IMR-90 (cell line): ENCODE measurements around the gene TPPP. TPM values are rescaled to one million over a fixed set of nuclear protein-coding genes. Genes with fewer than 3 reads are reported as not detected.
"Not testable (repeated sequence)": the region's sequence is repeated elsewhere in the genome, so short reads cannot be mapped to it uniquely, and the experiment has no call there.

Source experiments
- ATAC-seq: fragments of 200-7000 bp; cut with Tn5 transposase; 2 replicates; pipeline ENCODE4 v1.9.1; 2020; ENCODE audit warnings: low read depth, mild to moderate bottlenecking, moderate library complexity
- BruUV-seq: library from RNA; stranded (reverse); fragments of 400-500 nt; replicated peaks from 2 replicates; lab custom pipeline; 2021; lab: Mats Ljungman, UMichigan
- CTCF ChIA-PET: fragments of 300-600 bp; formaldehyde crosslinking; extraction: SDS; loops from one replicate; lab custom pipeline; 2021; ENCODE audit warnings: antibody characterized with exemption; lab: Yijun Ruan, JAX
- POLR2A ChIA-PET: fragments of 300-600 bp; sonication (Branson Sonifier 250); formaldehyde crosslinking; loops from one replicate; lab custom pipeline; 2022; ENCODE audit warnings: antibody characterized with exemption; ENCODE audit not compliant: unreplicated experiment; lab: Charles Lee
- DNase-seq: peaks from one replicate; pipeline ENCODE4 v3.0.0; 2013
- H2AFZ ChIP-seq: replicated peaks from 2 replicates; pipeline ENCODE3; 2013; ENCODE audit warnings: low read length, mild to moderate bottlenecking; ENCODE audit not compliant: poor library complexity
- H2AK5ac ChIP-seq: 2 replicates; pipeline ENCODE4 v1.6.1; 2013; ENCODE audit warnings: low read depth, low read length, inconsistent platforms
- H2AK9ac ChIP-seq: replicated peaks from 2 replicates; pipeline ENCODE3; 2013; ENCODE audit warnings: mild to moderate bottlenecking, low read depth, low read length, moderate library complexity; ENCODE audit not compliant: poor library complexity
- H2BK120ac ChIP-seq: 2 replicates; pipeline ENCODE4 v1.6.1; 2013; ENCODE audit warnings: low read depth, low read length, inconsistent platforms
- H2BK15ac ChIP-seq: 3 replicates; pipeline ENCODE4 v1.6.1; 2013; ENCODE audit warnings: low read depth, low read length, inconsistent platforms
- H2BK20ac ChIP-seq: 2 replicates; pipeline ENCODE4 v1.6.1; 2013; ENCODE audit warnings: low read depth, mild to moderate bottlenecking, inconsistent platforms, low read length, moderate library complexity
- H2BK5ac ChIP-seq: 2 replicates; pipeline ENCODE4 v1.6.1; 2013; ENCODE audit warnings: mild to moderate bottlenecking, low read depth, low read length, inconsistent platforms; ENCODE audit not compliant: poor library complexity, severe bottlenecking
- H3K14ac ChIP-seq: replicated peaks from 2 replicates; pipeline ENCODE4 v1.6.1; 2013; ENCODE audit warnings: low read depth, low read length, inconsistent platforms
- H3K18ac ChIP-seq: 2 replicates; pipeline ENCODE4 v1.6.1; 2013; ENCODE audit warnings: low read depth, low read length, control low read depth
- H3K23ac ChIP-seq: 2 replicates; pipeline ENCODE4 v1.6.1; 2013; ENCODE audit warnings: low read depth, low read length, inconsistent platforms
- H3K27ac ChIP-seq: 2 replicates; pipeline ENCODE4 v1.5.1; 2013; ENCODE audit warnings: mild to moderate bottlenecking, control low read depth, low read length; ENCODE audit not compliant: insufficient read depth
- H3K27me3 ChIP-seq: 2 replicates; pipeline ENCODE4 v1.6.1; 2013; ENCODE audit warnings: low read length; ENCODE audit not compliant: control insufficient read depth, insufficient read depth
- H3K36me3 ChIP-seq: 2 replicates; pipeline ENCODE4 v1.6.1; 2013; ENCODE audit warnings: low read length, mixed read lengths; ENCODE audit not compliant: control insufficient read depth, insufficient read depth
- H3K4ac ChIP-seq: 2 replicates; pipeline ENCODE4 v1.6.1; 2013; ENCODE audit warnings: low read depth, low read length, inconsistent platforms
- H3K4me1 ChIP-seq: 2 replicates; pipeline ENCODE4 v1.6.1; 2013; ENCODE audit warnings: low read length, mixed read lengths; ENCODE audit not compliant: control insufficient read depth, insufficient read depth
- H3K4me2 ChIP-seq: 2 replicates; pipeline ENCODE4 v1.6.1; 2013; ENCODE audit warnings: low read depth, mild to moderate bottlenecking, control low read depth, low read length, moderate library complexity
- H3K4me3 ChIP-seq: 2 replicates; pipeline ENCODE4 v1.5.1; 2013; ENCODE audit warnings: low read depth, mild to moderate bottlenecking, control low read depth, low read length, moderate library complexity; ENCODE audit not compliant: insufficient read depth
- H3K56ac ChIP-seq: 2 replicates; pipeline ENCODE4 v1.6.1; 2013; ENCODE audit warnings: low read length, inconsistent platforms; ENCODE audit not compliant: insufficient read depth; ENCODE audit errors: extremely low read depth
- H3K79me1 ChIP-seq, 2 experiments: 2 replicates each; pipeline ENCODE4 v1.6.1; 2013; ENCODE audit warnings: low read length in 2 of 2, inconsistent platforms in 1 of 2, low read depth in 1 of 2
- H3K9ac ChIP-seq: 2 replicates; pipeline ENCODE4 v1.6.1; 2013; ENCODE audit warnings: low read depth, low read length, control low read depth
- H3K9me1 ChIP-seq: 2 replicates; pipeline ENCODE4 v1.6.1; 2013; ENCODE audit warnings: low read length, inconsistent platforms; ENCODE audit not compliant: insufficient read depth
- H3K9me3 ChIP-seq: 2 replicates; pipeline ENCODE4 v1.6.1; 2013; ENCODE audit warnings: low read length; ENCODE audit not compliant: control insufficient read depth, insufficient read depth
- H4K20me1 ChIP-seq: 2 replicates; pipeline ENCODE4 v1.6.1; 2013; ENCODE audit warnings: low read length, inconsistent platforms; ENCODE audit not compliant: insufficient read depth
- H4K5ac ChIP-seq: 2 replicates; pipeline ENCODE4 v1.6.1; 2013; ENCODE audit warnings: mild to moderate bottlenecking, low read depth, low read length, control low read depth
- H4K8ac ChIP-seq, 2 experiments: 2 replicates each; pipeline ENCODE4 v1.6.1; 2013; ENCODE audit warnings: low read depth in 2 of 2, low read length in 2 of 2, control low read depth in 1 of 2, inconsistent platforms in 1 of 2
- H4K91ac ChIP-seq: 2 replicates; pipeline ENCODE4 v1.6.1; 2013; ENCODE audit warnings: low read depth, low read length, inconsistent platforms; ENCODE audit not compliant: insufficient read depth
- NFE2L2 ChIP-seq: fragments of 150-350 bp; IDR thresholded peaks from 2 replicates; pipeline ENCODE4 v1.6.1; 2016; ENCODE audit warnings: low read depth, mild to moderate bottlenecking, low read length
- POLR2A ChIP-seq: IDR thresholded peaks from 2 replicates; pipeline ENCODE4 v1.6.1; 2012; ENCODE audit warnings: mild to moderate bottlenecking, low read depth, low read length
- WGBS, 2 experiments: methylation state at CpG; one replicate each; pipeline versions ENCODE4 v1.1.5 to v1.1.7; 2013; ENCODE audit warnings: missing lambda C conversion rate in 2 of 2; ENCODE audit not compliant: insufficient read length in 1 of 2; ENCODE audit errors: extremely low coverage in 2 of 2; 5-methylcytosine and 5-hydroxymethylcytosine counted together
- dilution Hi-C: fragments of 300-500 bp; cut with HindIII; formaldehyde crosslinking; loops from one replicate; pipeline ENCODE4 v1.14.3; 2018; ENCODE audit warnings: low sequenced_read_pairs; ENCODE audit not compliant: unreplicated experiment
- in situ Hi-C: fragments of 300-500 bp; cut with MboI; formaldehyde crosslinking; loops from 3 replicates; pipeline ENCODE4 v1.14.3; 2019; ENCODE audit warnings: low sequenced_read_pairs, inconsistent platforms, mixed read lengths
- intact Hi-C: fragments of 100-400 bp; cut with micrococcal nuclease; formaldehyde crosslinking; loops from 2 replicates; pipeline ENCODE4 v1.10.0; 2022
- polyA plus RNA-seq, 3 experiments: library from polyadenylated mRNA; depleted of rRNA; stranded (reverse); fragments of >200 nt; gene quantifications; 2 replicates each; pipeline ENCODE4 v1.2.3, GENCODE V29; 2012; ENCODE audit warnings: low replicate concordance in 1 of 3
- total RNA-seq: library from RNA; depleted of rRNA; stranded (reverse); fragments of >200 nt; gene quantifications from 2 replicates; pipeline ENCODE4 v1.2.3, GENCODE V29; 2012

TPPP gene
- total and polyA plus RNA-seq, 2 of the 4 experiments (the other 2 are of a cell fraction) = under 0.01 to 0.07 TPM

GRCh38 chr5:683551-684481 is 9.3 kb downstream of the TPPP start (continued):
- TF ChIP-seq NFE2L2 (no peak), POLR2A (no peak)

- not testable (repeated sequence) for H3K14ac ChIP-seq
Observed at GRCh38 chr5:682651-683358, 10.3 kb downstream of the TPPP start.

DNA sequence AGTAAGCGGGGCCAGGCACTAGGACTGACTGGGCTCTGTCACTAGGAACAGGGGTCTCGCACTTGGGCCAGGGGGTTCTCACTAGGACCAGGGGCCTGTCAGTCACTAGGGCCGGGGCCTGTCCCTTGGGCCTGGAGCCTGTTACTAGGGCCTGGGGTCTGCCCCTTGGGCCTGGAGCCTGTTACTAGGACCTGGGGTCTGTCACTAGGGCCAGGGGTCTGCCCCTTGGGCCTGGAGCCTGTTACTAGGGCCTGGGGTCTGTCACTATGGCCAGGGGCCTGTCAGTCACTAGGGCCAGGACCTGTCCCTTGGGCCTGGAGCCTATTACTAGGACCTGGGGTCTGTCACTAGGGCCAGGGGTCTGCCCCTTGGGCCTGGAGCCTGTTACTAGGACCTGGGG is 10.9 kb downstream of the TPPP start:
- H3K56ac ChIP-seq, H3K4me3 ChIP-seq, H2AK5ac ChIP-seq, dilution Hi-C loops, H3K9me1 ChIP-seq, DNase-seq, H2AK9ac ChIP-seq, H3K4me2 ChIP-seq, CTCF ChIA-PET, H3K14ac ChIP-seq, H3K23ac ChIP-seq, H4K91ac ChIP-seq, H2BK5ac ChIP-seq, H2BK20ac ChIP-seq, H4K20me1 ChIP-seq, H3K9me3 ChIP-seq, POLR2A ChIA-PET, H3K9ac ChIP-seq, H3K27me3 ChIP-seq, H3K79me1 ChIP-seq, H3K4ac ChIP-seq, H3K4me1 ChIP-seq, ATAC-seq, H2BK15ac ChIP-seq, H4K8ac ChIP-seq, H3K27ac ChIP-seq, H3K36me3 ChIP-seq, H2BK120ac ChIP-seq, H4K5ac ChIP-seq, BruUV-seq, H2AFZ ChIP-seq, H3K18ac ChIP-seq: not testable (repeated sequence)
- in situ Hi-C loops = loop anchor here (10.0 kb wide), 1 partner anchor 93 kb away; no protein-coding TSS in a partner anchor
- intact Hi-C loops = loop anchor here (2.0 kb wide), 1 partner anchor 93 kb away; no protein-coding TSS in a partner anchor
- WGBS, 2 experiments = no CpG with 5 or more reads among the region's 3 CpGs

More at GRCh38 chr5:682651-683358, 10.3 kb downstream of the TPPP start:
- H3K4ac ChIP-seq, dilution Hi-C loops, H3K9me1 ChIP-seq, H3K18ac ChIP-seq, POLR2A ChIA-PET, H3K9me3 ChIP-seq, H2AK9ac ChIP-seq, H3K23ac ChIP-seq, BruUV-seq, H3K27me3 ChIP-seq, DNase-seq, H4K91ac ChIP-seq, H2BK20ac ChIP-seq, H3K4me3 ChIP-seq, H3K4me2 ChIP-seq, H2BK5ac ChIP-seq, H4K5ac ChIP-seq, H3K36me3 ChIP-seq, H3K4me1 ChIP-seq, CTCF ChIA-PET, H3K79me1 ChIP-seq, ATAC-seq, H3K9ac ChIP-seq, H4K20me1 ChIP-seq, H2BK120ac ChIP-seq, H2AK5ac ChIP-seq, H2BK15ac ChIP-seq, H2AFZ ChIP-seq, H3K27ac ChIP-seq, H3K56ac ChIP-seq, H4K8ac ChIP-seq: not testable (repeated sequence)
- intact Hi-C loops = loop anchor here (2.0 kb wide), 1 partner anchor 92 kb away; no protein-coding TSS in a partner anchor
- in situ Hi-C loops = loop anchor here (10.0 kb wide), 1 partner anchor 92 kb away; no protein-coding TSS in a partner anchor
- WGBS, 2 experiments = no CpG with 5 or more reads among the region's 17 CpGs
